HL-60/S4 (cell line): ENCODE measurements around the gene RLN2.

ENCODE experiments used
- in situ Hi-C: fragments of 300-500 bp; cut with MboI; formaldehyde crosslinking; loops from 2 replicates; pipeline ENCODE4 v1.14.3; 2022; ENCODE audit warnings: low sequenced_read_pairs

Gene RLN2

DNA sequence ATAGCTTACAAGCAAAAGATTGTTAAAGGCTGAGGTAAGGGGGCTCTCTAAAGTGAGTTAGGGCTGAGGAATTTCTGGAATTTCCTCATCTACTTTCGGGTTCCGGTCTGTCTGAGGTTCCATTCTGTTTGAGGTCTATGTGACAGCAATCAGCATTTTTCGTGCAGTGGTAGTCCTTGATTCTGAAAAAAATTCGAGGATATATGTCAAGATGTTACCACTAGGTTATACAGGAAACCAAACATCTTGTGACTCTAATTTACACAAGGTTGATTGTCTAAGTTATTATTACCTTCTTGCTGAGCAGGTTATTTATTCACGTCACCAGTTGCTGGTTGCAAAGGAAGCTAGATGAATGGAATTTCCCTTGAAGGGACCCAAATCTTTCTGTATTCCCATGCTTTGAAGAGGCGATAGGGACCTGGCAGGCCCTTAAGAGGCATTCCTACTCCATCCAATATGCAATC, 35.2 kb downstream of the RLN2 start:
- in situ Hi-C loops, result no loop called here

GRCh38 chr9:5265939-5266338, 38.6 kb downstream of the RLN2 start:
- in situ Hi-C loops, result no loop called here

GRCh38 chr9:5264219-5264595, 40.3 kb downstream of the RLN2 start:
- in situ Hi-C loops, result no loop called here

GRCh38 chr9:5263351-5264218, 40.9 kb downstream of the RLN2 start:
- in situ Hi-C loops, result no loop called here
